NCI-H2196 treated with DMSO at 0.1 percent for 48 hours (cell line): ENCODE measurements around the gene ACP3.

Source experiments
- DNase-seq: peaks from one replicate; lab custom pipeline; 2025; ENCODE audit not compliant: unreplicated experiment; lab: John Stamatoyannopoulos, UW

Gene ACP3

DNA sequence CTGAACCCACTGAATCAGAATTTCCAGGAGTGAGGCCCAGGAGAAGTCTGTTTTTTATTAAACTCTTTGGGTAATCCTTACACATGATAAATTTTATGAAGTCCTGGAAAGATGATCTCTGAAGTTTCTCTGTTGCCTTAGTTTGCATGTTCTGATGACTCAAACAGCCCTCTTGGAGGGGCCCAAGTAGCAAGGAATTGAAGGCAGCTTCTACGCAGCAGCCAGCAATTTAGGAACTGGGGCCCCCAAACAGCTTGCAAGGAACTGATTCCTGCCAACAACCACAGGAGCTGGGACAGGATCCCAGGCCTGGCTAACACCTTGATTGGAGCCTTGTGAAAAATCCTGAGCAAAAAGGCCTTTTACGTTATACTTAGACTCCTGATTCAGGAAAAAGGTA is 5.4 kb upstream of the ACP3 start:
- DNase-seq = no peak

DNA sequence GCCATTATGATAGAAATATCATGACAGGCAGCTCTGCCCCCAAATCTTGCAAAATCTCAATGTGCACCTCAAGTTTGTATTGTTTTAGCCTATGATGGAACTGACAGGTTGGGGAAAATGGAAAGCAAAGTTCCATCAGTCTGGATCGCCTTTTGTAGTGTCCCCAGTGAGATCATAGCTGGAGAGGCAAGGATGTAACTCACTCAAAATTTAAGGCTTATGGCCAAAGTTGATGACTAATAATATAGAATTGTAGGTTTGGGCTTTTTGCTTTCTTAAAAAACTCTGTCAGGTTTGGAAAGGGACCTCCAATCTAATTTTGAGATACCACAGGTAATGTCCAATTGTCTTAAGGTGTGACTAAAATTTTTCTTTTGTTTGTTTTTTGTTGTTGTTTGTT is 1.4 kb upstream of the ACP3 start:
- DNase-seq = no peak

DNA sequence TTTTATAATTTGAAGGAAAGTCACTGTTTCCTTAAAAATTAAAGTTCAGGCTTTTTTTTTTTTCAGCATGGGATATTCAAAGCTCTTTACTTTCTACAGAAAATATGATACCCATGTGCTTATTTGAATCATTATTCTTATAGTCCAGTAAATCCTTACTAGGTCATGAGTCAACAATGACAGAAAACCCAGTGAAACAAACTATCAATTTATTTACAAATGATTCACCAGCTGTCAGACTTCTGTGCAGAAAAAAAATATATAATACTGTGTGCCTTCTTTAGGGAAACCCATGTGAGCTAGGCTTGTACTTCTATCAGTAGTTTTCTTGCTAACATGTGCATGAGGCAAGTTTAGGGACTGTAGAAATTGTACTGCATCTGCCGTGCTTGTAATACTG is 1.2 kb downstream of the ACP3 start:
- DNase-seq = no peak

DNA sequence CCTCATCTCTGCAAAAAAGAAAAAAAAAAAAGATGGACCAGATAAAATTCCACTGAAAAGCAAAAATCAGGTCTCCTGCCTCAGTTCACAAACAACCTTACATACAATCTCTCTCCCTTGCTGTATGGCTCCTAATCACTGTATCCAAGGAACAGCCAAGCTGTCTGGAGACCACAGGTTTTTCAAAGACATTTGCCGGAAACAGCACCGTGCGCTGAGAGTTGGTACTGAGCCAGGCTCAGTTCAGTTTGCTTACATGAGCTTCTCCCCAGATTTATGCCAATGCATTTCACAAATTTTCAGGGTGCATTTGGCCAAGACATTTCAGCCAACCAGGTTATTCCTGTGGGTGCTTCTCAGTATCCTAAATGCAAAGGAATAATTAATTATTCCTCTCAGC is 4.1 kb downstream of the ACP3 start:
- DNase-seq = no peak

DNA sequence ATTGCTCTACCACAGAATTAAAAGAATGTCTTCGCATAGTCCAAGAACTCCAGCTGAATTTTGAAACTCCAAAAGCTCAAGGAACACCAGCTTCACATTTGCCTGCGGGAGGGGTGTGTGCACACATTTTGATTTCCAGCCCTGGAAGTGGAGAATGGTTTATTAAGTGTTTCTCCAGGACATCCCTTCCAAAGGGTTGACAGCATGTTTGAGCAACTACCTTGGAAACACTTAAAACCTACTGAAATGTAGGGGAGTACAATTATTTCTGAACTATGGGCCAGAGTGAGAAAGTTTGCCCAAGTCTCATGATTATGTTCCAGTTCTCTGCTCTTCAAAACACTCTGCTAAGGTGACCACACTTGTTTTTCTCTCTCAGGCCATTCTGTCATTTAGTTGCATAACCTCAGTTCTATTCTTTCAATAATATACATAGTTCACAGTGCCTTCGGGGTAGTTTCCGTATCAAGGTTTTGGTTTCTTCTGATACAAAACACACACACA is 7.9 kb downstream of the ACP3 start:
- DNase-seq = no peak

DNA sequence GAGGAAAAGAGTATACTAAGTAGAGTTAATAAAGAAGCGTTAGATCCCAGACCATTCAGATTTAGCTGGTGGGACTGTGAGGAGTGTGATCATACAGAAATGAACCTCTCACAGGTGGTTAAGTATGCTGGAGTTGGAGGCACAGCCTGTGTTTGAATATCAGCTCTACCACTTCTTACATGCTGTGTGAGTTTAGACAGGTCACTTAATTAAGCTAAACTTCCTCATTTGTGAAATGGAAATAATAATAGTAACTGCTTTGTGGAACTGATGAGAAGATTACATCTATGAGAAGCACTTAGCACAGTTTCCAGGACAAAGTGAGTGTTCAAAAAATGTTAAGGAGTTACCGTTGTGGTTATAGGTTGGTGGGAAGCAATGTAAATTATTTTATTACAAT is 8.4 kb downstream of the ACP3 start:
- DNase-seq = no peak

DNA sequence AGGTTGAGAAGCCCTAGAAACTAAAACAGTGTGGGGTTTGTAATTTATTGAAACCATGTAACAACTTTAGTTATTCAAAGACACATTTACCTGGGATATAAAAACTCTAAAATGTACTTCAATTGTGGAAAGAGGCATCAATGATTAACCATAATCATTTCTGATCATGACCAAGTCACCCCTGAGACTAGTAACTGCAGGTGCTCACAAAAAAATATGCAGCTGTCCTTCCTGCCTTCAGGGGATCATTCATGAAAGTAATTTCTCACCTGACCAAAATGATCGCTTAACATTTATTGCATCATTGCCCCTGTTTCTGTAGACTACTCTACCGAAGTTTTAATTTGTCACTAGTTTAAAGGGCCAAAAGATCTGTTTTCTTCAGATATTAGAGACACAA is 9.0 kb downstream of the ACP3 start:
- DNase-seq = no peak

DNA sequence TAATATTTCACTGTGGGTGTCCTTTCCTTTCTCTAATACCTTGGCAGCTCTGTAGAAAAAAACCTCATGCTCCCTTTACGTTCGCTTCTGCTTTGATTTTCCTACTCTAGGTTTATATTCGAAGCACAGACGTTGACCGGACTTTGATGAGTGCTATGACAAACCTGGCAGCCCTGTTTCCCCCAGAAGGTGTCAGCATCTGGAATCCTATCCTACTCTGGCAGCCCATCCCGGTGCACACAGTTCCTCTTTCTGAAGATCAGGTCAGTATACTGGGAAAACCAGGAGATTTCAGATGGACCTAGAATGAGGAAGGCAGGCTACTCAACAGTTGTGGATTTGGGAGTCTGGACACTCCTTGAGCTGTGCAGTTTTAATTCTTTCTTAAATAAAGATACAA is 14.9 kb downstream of the ACP3 start:
- no peak for DNase-seq

DNA sequence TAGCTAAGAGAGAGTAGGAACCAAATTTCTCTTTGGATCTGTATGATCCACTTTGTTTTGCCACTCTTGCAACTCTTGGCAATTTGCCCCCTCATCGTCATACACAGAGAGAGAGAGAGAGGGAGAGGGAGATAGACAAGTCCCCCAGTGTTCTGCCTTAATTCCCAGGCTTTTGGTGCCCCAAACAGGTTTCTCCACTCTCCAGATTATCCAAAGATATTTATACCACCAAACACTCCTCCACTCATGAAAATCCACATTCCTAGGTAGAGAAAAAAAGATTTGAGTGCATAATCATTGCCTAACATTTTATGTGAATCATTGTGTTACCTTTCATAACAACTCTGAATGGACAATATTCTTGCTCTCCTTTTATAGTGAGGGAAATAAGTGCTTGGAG is 15.3 kb downstream of the ACP3 start:
- no peak for DNase-seq

DNA sequence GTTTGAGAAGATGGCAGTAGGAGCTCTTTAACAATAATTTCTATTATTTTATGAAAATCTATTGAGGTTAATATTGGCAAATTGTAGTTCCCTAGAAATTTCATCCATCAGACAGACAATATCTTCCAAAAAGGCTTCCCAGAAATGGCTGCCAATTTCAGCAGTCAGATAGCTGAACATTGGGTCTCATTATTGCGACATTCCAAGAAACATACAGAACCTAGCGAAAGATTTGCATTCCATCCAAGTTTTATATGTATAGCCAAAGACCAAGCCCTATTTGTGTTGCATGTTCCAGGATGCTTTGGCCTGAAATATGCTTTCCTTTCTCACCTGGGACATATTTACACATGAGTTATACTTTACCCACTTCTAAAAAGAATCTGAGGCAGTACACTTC is 24.5 kb downstream of the ACP3 start:
- no peak for DNase-seq

DNA sequence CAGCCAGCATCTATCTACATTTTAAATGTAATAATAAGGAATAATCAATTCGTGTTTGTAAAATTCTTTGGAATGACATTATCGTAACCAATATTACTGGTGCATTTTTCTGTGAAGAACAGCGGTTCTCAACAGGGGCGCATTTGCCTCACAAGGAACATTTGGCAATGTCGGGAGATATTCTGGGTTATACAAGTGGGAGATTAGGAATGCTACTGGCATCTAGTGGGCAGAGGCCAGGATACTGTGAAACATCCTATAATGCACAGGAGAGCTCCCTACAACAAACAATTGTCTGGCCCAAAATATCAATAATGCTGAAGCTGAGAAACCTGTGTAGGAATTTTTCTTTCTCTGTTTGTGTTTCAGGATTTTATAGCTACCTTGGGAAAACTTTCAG is 25.0 kb downstream of the ACP3 start:
- peak; percentile 9 for DNase-seq

DNA sequence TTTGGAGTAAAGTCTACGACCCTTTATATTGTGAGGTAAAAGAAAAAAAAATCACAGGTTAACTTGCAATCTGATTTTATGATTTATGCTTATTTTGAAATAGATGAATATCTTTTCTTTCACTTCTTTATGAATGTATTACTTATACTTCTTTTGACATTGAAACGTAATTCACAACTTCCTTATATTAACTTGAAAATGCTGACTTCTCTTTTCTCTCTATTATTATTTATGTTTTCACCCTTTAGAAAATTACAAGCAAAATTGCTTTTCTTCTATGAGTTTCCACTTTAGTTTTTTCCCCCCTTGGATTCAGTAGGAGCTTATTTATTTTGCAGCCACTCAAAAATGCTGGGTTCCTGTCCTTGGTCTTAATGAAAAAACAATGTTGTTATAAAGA is 25.4 kb downstream of the ACP3 start:
- DNase-seq = no peak

DNA sequence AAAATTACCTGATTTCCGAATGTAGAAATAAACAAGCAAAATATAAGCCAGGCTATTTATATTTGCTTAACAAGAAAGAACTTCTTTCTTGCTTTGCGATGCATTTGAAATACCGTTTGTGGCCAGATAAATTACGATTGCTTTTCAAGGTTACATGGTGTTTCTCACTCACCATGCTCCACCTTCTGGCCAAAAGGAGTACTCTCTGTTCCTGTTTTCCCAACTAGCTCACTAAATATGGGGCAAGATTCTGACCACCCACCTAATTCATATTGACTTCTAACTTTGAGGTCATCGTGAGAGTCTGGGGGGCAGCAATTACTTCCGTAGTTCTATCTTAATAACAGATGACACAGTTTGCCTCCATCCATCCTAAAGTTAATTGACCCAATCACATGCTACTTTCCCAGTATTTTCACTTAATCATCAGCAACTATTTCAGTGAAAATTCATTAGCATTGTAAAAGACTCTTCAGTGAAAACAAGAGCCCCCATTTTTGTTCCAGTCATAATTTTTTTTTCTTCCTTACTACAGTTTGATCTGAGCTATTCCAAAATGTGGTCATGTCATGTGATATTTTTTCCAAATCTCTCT is 25.9 kb downstream of the ACP3 start:
- peak; percentile 61 for DNase-seq

DNA sequence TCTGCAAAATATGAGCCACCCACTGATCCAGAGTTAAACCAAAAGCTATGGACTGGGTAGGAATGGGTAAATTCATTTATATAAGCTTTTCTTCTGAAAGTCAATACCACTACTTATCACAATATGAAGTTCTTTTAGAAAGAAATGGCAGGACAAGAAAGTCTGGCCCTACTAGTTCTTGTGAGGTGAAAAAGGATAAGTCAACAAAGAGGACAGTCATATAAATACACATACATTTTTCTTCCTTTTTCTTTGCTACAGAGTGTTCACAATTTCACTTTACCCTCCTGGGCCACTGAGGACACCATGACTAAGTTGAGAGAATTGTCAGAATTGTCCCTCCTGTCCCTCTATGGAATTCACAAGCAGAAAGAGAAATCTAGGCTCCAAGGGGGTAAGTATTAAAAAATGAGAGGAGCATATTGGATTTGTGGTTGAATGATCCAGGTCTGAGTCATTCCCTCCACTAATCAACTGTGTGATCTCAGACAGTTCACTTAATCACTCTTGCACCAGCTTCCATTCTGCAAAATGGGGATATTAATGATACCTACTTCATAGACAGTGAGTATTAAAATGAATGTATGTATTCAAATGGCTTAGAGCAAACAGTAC is 27.6 kb downstream of the ACP3 start:
- no peak for DNase-seq

DNA sequence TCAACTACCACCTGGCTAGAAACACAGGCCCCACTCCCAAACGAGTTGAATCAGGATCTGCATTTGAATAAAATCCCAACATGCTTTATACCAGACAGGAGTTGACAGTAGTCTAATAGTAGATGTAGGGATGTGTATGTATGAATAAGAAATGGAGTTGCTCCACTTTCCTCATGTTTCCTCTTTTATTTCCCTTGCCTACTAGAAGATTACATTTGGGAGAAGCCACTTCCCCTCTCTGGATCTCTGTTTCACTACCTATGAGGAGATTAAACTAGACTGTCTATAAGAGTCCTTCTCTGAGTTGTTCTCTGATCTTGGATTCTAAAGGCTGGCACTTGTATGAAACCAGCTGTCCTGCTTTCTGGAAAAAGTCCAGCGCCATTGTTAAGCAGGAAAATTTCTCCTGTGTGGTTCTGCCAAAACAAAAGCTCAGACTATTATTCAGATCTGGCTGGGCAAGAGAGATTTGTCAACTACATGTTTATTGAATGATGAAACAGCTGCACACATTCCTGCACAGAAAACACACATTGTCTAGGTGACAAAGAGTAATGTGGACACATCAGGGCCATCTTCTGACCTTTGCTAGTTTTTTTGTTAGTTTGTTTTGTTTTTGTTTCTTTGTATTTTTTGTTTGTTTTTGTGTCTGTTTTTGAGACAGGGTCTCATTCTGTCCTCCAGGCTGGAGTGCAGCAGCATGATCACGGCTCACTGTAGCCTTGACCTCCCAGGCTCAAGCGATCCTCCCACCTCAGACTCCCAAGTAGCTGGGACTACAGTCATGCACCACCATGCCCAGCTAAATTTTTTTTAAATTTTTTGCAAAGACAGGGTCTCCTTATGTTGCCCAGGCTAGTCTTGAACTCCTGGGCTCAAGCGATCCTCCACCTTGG is 29.9 kb downstream of the ACP3 start:
- DNase-seq = peak; percentile 22

DNA sequence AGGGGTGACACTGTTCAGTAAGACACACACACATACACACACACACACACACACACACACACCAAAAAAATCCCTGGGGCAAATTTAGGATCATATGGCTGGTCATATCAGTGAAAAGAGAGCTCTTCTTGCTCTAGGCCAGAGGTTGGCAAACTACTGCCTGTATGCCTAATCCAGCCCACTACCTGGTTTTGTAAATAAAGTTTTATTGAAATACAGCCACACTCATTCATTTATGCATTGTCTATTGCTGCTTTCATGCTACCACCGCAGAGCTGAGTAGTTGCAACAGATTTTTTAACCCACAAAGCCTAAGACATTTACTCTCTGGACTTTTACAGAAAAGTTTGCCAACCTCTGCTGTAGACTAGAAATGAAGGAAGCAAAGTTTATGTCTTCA is 30.6 kb downstream of the ACP3 start:
- no peak for DNase-seq

DNA sequence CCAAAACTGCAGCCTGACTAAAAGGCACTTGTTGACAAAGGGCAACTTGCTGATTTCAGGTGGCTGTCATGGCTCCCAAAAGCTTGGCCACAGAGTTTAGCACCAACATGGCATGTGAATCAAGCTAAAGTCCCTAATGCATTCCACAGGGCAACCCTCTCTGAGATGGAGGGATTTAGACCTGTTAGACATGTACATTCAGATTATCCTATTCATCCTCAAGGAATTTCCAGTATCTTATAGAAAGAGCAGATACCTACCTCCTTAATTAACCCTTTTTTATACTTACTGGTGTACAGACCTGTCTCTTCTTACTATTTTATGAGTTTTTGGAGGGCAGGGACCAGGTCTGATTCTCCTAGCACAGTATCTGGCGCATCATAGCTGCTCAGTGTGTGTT is 31.3 kb downstream of the ACP3 start:
- no peak for DNase-seq

DNA sequence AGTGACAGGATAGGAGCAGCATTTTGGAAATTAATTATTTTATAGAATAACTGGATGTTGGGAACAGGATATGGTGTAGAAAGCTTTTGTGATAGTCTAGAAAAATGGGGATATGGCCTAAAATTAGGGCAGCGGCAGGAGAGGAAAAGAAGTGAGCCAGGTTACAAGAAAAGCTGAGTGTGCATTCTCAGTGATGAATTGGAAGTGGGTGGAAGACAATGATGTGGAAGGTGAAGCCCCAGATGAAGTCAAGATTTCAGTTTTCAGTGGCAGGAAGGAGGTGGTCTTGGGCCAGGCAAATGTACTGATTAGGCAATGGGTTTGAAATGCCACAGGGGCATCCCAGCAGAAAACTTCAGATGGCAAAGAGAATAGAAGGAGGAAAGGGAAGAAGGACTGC is 33.6 kb downstream of the ACP3 start:
- no peak for DNase-seq

DNA sequence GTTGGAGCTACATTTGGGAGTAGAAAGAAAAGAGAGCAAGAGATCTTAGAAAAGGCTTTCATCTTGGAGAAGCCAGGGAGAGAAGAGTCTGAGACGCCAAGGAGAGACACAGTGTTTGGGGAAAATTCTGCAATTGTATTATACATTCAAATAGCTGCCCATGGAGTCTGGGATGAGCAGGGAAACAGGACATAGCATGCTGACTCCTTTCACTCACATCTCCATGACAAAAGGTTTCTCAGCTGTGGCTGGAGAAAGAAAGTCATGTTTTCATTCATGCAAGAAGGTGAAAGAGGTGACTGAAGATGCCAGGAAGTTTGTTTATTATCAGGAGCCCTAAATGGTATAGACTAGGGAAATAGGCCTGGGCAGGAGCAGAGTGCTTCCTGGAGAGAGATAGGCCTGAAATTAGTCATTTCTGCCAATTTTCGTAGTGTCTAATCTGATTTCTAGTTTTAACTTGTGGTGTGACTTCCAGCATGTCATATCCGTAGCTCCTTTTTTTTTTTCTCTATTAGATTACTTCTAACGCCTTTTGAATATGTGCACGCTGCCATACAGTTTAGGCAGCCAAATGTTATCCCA is 34.1 kb downstream of the ACP3 start:
- DNase-seq = no peak

DNA sequence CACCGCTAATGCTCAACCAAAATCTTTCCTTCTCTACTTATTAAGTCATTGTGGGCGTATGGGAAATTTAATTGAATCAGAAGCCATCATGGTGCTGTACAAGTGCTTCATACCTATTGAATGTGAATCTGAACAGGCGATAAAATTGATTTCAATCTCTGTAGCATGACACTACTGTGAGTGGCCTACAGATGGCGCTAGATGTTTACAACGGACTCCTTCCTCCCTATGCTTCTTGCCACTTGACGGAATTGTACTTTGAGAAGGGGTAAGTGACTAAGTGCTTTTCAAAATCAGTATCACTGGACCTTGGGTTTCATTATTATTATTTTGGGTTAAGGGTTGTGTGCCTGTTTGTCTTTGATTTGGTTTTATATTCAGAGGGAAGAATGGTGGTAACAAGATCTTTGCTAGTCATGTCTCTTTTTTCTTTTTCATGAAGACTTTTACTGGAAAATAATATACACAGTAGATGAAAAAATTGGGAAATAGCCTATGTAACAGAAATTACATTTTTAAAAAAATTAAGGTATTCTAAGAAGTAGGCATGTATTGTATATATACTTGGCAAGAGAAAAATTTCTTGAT is 35.4 kb downstream of the ACP3 start:
- peak; percentile 74 for DNase-seq

DNA sequence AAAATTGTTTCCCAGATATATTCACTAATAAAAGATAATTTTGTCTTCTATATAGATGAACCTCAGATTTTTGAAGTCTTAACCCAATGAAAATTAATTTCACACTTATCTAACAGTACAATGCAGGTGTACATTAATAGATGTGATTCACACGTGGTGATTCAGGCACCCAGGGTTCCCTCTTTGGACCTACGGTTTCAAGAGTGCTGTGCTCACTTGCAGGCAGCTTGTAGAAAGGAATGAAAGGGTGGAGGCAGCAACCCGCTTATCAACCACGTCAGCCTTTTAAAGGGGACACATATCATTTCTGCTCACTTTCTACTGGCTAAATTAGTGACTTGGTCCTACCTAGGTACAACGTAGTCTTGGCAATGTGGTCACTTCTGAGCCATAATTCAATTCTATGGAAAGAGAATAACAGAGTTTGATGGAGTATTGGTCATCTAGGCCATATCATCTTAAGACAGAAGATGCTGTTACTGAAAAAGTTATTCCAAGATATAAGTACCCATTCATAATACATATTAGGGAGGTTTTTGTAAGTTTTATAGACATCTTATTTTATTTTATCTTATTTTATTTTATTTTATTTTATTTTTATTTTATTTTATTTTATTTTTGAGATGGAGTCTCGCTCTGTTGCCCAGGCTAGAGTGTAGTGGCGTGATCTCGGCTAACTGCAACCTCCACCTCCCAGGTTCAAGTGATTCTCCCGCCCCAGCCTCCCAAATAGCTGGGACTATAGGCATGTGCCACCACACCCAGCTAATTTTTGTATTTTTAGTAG is 37.9 kb downstream of the ACP3 start:
- DNase-seq = no peak
